Liver (tissue), 3 donors: ENCODE data around the gene LILRA5.
"Not testable (repeated sequence)": the region's sequence is repeated elsewhere in the genome, so short reads cannot be mapped to it uniquely, and the experiment has no call there.

Experiments used
- ATF3 ChIP-seq: IDR thresholded peaks from 2 replicates; pipeline ENCODE4 v1.6.1; 2016; ENCODE audit warnings: antibody characterized with exemption
- GABPA ChIP-seq, 2 donors: IDR thresholded peaks in 1 of 2; conservative IDR thresholded peaks in 1 of 2; 2 replicates each; pipeline ENCODE4 v1.6.1; 2016; ENCODE audit warnings: antibody characterized with exemption in 2 of 2, mild to moderate bottlenecking in 1 of 2, moderate library complexity in 1 of 2
- SP1 ChIP-seq: IDR thresholded peaks from 2 replicates; pipeline ENCODE4 v1.6.1; 2018; ENCODE audit warnings: antibody characterized with exemption, mild to moderate bottlenecking
- TAF1 ChIP-seq: conservative IDR thresholded peaks from 2 replicates; pipeline ENCODE4 v1.6.1; 2016; ENCODE audit warnings: antibody characterized with exemption, mild to moderate bottlenecking
- YY1 ChIP-seq: IDR thresholded peaks from 2 replicates; pipeline ENCODE4 v1.6.1; 2016; ENCODE audit warnings: antibody characterized with exemption, mild to moderate bottlenecking
- TF ChIP-seq, protein P1 (sequence below): fragments of 150-350 bp; IDR thresholded peaks from 2 replicates; pipeline ENCODE4 v1.5.1; 2017; ENCODE audit warnings: improper control_type of control experiment, low read depth, low read length; ENCODE audit not compliant: missing input control
- TF ChIP-seq, protein P2 (sequence below): IDR thresholded peaks from 2 replicates; pipeline ENCODE4 v1.6.1; 2016; ENCODE audit warnings: antibody characterized with exemption, mild to moderate bottlenecking
- TF ChIP-seq, protein P3 (sequence below): IDR thresholded peaks from 2 replicates; pipeline ENCODE4 v1.6.1; 2016; ENCODE audit warnings: antibody characterized with exemption
- donor health status: healthy.
- donor health status: healthy.

- TF ChIP-seq, protein P1, sequence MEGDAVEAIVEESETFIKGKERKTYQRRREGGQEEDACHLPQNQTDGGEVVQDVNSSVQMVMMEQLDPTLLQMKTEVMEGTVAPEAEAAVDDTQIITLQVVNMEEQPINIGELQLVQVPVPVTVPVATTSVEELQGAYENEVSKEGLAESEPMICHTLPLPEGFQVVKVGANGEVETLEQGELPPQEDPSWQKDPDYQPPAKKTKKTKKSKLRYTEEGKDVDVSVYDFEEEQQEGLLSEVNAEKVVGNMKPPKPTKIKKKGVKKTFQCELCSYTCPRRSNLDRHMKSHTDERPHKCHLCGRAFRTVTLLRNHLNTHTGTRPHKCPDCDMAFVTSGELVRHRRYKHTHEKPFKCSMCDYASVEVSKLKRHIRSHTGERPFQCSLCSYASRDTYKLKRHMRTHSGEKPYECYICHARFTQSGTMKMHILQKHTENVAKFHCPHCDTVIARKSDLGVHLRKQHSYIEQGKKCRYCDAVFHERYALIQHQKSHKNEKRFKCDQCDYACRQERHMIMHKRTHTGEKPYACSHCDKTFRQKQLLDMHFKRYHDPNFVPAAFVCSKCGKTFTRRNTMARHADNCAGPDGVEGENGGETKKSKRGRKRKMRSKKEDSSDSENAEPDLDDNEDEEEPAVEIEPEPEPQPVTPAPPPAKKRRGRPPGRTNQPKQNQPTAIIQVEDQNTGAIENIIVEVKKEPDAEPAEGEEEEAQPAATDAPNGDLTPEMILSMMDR: not testable (repeated sequence)
- not testable (repeated sequence) for TF ChIP-seq GABPA (IDR thresholded peaks at IDR 0.05 in 1 of 2, conservative IDR thresholded peaks at IDR 0.05 in 1 of 2); SP1; TAF1; YY1; ATF3
- TF ChIP-seq, protein P2, sequence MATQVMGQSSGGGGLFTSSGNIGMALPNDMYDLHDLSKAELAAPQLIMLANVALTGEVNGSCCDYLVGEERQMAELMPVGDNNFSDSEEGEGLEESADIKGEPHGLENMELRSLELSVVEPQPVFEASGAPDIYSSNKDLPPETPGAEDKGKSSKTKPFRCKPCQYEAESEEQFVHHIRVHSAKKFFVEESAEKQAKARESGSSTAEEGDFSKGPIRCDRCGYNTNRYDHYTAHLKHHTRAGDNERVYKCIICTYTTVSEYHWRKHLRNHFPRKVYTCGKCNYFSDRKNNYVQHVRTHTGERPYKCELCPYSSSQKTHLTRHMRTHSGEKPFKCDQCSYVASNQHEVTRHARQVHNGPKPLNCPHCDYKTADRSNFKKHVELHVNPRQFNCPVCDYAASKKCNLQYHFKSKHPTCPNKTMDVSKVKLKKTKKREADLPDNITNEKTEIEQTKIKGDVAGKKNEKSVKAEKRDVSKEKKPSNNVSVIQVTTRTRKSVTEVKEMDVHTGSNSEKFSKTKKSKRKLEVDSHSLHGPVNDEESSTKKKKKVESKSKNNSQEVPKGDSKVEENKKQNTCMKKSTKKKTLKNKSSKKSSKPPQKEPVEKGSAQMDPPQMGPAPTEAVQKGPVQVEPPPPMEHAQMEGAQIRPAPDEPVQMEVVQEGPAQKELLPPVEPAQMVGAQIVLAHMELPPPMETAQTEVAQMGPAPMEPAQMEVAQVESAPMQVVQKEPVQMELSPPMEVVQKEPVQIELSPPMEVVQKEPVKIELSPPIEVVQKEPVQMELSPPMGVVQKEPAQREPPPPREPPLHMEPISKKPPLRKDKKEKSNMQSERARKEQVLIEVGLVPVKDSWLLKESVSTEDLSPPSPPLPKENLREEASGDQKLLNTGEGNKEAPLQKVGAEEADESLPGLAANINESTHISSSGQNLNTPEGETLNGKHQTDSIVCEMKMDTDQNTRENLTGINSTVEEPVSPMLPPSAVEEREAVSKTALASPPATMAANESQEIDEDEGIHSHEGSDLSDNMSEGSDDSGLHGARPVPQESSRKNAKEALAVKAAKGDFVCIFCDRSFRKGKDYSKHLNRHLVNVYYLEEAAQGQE: not testable (repeated sequence)
- TF ChIP-seq, protein P3, sequence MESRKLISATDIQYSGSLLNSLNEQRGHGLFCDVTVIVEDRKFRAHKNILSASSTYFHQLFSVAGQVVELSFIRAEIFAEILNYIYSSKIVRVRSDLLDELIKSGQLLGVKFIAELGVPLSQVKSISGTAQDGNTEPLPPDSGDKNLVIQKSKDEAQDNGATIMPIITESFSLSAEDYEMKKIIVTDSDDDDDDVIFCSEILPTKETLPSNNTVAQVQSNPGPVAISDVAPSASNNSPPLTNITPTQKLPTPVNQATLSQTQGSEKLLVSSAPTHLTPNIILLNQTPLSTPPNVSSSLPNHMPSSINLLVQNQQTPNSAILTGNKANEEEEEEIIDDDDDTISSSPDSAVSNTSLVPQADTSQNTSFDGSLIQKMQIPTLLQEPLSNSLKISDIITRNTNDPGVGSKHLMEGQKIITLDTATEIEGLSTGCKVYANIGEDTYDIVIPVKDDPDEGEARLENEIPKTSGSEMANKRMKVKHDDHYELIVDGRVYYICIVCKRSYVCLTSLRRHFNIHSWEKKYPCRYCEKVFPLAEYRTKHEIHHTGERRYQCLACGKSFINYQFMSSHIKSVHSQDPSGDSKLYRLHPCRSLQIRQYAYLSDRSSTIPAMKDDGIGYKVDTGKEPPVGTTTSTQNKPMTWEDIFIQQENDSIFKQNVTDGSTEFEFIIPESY: not testable (repeated sequence)
These were observed 32.5 kb downstream of the LILRA5 start for GRCh38 chr19:54280441-54280840.
